ENCODE data around the gene GABRB3.

- TF ChIP-seq EZH2 (IDR thresholded peaks at IDR 0.05; ENCODE audit: borderline replicate concordance, low read length): no peak
- no peak for TF ChIP-seq CTCF (conservative IDR thresholded peaks at IDR 0.05 in 1 of 2, IDR thresholded peaks at IDR 0.05 in 1 of 2; ENCODE audit: extremely low read depth in 1 of 2, insufficient read depth in 1 of 2, low read depth in 1 of 2, low read length in 2 of 2)
Observed at GRCh38 chr15:26623071-26623470, 149.8 kb downstream of the GABRB3 start.
